HG02870 (cell line): ENCODE results near the gene CENPB.
A peak's percentile ranks its signal among the peaks of the same experiment; 100 is the strongest.

Experiments
- ATAC-seq: cut with Tn5 transposase; IDR thresholded peaks from one replicate; pipeline ENCODE4 v1.9.1; 2021; ENCODE audit warnings: mild to moderate bottlenecking, moderate library complexity; ENCODE audit not compliant: unreplicated experiment

Gene CENPB

DNA sequence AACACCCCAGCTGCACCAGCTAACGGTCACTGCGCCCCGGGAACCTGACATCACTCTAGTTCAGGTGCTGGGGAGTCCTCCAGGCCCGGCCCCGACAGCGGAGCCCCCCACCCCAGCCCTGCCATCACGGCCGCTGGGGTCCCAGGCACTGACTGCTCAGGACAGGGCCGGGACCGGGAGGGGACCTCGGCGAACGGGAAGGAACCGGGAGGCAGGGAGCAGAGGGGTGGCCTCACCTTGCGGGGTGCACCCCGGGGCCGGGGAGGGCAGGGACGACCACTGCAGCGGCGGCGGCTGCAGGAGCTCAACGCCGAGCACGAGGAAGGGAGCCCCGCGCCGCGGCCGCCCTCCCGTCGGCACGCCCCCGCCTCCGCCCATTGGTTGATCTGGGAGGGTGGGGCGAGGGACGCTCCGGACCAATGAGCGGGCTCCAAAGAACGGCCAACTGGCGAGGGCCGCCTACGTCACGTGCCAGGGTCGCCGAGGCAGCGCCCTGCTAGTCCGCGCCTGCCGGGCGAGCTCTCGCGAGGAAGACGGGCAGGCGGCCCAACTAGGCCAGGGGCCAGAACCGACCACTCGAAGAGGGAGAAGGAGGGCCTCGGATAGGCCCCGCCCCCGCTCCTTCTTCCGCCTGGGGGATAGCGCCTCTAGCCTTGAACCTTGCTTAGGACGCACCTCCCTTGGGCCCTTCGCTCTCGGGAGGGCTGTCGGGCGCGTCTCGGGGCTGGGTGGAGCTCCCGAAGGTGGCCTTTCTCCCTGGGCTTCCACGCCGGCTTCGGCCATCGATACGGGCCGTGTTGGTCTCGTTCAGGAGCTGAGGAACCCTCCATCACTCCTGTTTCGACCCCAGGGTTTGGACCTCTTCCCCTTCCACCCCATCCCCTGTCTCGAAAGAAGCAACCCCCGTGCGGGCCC lies 18.9 kb downstream of the CENPB start, which contains the start of gene ADISSP:
Gene ADISSP (minus strand): TSS at position 327 of the 915 bp plus-strand sequence. CDS start 7,653 bp downstream, outside the sequence.
- peak; percentile 85 for ATAC-seq

- no peak for ATAC-seq
Observed at GRCh38 chr20:3767110-3767426, 19.5 kb downstream of the CENPB start.

- ATAC-seq: no peak
Observed at GRCh38 chr20:3766422-3767109, 20.0 kb downstream of the CENPB start.

DNA sequence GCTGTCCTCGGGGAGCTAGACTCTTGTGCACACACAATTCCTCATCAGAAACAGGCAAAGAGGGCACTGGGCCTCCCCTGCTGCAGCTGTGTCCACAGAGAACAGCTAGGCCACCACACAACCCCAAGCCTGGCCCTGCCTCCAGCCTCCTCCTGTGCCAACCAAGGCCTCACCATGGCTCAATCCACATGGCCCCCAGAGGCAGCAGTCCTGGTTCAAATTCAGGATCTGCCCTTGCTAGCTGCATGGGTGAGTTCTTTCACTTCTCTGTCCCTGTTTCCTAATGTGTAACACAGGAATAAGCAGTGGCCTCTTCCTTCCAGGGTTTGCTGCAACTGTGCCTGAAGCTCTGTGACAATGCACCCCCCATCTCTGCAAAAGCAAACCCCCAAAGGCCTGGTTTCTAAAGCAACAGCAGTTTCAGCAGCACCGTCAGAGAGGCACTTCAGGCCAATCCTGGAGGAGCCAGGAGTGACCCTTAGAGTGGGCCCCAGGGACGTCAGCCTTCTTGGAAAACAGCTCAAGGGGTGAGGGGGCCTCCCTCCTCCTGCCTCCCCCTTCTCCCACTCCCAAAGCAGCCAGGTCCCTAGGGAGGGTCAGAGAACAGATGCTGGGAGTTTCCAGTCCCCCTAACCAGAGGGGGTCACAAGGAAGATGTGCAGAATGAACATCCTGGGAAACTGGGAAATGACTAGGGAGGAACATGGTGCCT lies 21.2 kb downstream of the CENPB start:
- no peak for ATAC-seq

GRCh38 chr20:3764659-3765058 lies 21.9 kb downstream of the CENPB start:
- no peak for ATAC-seq

- no peak for ATAC-seq
Observed at GRCh38 chr20:3763671-3764601, 22.6 kb downstream of the CENPB start.

- ATAC-seq: no peak
Observed at GRCh38 chr20:3760655-3761348, 25.7 kb downstream of the CENPB start.

GRCh38 chr20:3759884-3760283 lies 26.7 kb downstream of the CENPB start:
- ATAC-seq: no peak

DNA sequence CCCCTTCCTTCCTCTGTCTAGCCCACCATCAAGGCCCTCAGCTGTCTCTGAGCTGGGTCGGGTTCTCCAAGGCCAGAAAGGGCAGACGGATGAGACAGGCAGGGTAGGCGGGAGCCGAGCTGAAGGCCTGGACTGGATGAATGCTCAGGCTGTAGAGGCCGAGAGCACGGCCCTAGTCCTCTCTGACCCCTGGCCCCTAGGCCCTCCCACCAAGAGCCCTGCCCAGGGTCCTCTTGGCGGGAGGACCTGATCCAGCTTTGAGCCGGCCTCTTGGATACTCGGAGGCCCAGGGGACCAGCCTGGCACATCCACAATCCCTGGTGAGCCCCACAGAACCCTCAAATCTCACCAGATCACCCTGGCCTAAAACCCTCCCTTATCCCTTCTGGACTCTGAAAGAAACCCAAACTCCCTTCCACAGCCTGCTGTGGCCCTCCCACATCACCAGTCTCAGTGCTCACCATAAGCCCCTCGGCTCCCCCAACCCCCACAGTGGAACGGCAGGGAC lies 27.2 kb downstream of the CENPB start:
- ATAC-seq: no peak

GRCh38 chr20:3758566-3758965 lies 28.0 kb downstream of the CENPB start:
- ATAC-seq: no peak

DNA sequence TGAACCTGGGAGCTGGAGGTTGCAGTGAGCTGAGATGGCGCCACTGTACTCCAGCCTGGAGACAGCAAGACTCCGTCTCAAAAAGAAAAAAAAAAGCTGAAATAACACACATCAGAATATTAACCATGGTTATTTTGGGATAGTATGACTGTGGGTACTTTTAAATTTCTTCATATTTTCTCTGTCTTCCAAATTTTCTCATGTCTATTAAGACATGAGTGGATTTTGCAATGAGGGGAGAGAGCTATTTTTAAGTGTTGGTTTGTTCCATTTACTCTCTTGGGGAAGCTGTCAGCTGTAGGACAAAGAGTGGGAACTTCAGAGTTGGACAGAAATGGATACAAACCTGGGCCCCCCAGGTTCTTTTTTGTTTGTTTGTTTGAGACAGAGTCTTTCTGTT lies 29.3 kb downstream of the CENPB start:
- ATAC-seq: no peak

DNA sequence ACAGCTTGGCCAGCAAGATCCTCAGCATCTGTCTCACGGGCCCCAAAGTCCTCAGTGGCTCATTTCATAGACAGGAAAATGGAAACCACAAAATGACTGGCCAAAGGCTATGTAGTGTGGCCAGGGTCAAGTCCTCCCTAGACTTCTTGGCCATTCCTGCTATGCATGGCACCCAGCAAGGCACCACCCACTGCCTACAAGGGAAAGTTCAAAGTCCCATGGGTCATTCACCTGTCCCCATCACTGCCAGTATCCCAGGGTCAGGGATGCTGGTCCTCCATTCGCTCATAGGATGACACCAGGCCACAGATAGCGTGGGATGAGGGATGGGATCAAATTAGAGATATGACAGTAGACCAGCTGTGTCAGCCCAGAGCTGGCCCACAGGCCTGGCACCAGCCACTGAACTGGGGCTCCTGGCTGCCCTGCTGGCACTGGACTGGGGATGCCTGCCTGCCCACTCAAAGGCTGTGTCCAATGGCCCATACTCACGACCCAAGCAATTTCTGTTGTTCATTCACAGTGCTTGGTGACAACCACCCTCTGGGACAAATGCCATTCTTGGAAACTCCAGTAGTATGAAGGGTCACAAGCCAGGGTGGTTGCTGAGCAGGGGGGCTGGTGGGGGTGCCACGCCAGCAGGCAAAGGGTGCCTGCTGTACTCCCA lies 30.6 kb downstream of the CENPB start:
- no peak for ATAC-seq

GRCh38 chr20:3755269-3755668 lies 31.3 kb downstream of the CENPB start:
- ATAC-seq: no peak

DNA sequence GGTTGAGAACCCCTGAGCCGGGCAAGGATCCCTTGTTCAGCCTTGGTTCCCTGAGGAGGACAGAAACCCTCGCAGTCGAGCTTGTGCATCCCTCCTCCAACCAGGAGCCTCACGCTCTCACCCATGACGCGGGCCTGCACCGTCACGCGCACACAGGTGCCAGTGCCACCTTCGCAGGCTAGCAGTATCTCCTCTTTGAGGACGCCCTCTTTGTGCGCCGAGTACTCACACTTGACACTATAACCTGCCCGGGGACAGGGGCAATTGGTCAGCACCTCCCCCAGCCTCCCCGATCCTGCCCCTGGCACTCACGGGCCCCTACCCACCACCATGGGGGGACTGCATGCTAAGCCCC lies 32.3 kb downstream of the CENPB start:
- no peak for ATAC-seq

GRCh38 chr20:3753501-3754275 lies 32.9 kb downstream of the CENPB start:
- no peak for ATAC-seq

DNA sequence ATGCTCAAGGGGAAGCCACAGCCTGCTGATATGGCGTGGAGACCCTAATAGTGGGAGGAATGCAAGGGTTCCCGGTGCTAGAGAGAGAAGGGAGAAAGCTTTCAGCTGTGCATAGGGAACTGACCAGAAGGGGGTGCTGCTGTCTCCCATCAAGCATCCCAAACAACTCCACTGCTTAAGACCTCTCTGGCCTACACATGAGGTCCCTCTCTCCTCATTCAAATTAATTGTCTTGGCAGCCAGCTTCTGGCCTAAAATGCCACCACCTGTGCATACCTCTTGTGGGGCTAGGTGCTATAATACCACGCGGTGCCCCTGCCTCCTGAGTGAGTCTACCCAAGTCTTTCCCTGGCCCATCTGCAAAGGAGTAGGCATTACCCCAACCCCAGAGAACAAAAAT lies 33.4 kb downstream of the CENPB start:
- ATAC-seq: no peak

DNA sequence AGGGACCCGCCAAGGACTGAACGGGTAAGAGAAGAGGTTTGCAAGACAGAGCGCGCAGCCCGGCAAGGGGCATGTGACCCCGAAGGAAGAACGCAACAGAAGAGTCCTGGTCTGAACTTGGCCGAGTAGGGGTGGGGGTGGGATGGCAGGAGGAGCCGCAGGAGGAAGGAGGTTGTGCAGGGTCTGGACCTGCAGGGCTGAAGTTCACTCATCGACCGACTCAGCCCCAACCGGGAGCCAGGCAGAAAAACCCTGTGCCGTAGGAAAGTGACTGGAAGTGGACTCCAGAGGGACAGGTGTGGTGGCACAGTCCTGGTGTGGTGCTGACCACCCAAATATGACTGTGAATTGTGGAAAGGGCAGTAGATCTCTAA lies 34.2 kb downstream of the CENPB start:
- no peak for ATAC-seq

DNA sequence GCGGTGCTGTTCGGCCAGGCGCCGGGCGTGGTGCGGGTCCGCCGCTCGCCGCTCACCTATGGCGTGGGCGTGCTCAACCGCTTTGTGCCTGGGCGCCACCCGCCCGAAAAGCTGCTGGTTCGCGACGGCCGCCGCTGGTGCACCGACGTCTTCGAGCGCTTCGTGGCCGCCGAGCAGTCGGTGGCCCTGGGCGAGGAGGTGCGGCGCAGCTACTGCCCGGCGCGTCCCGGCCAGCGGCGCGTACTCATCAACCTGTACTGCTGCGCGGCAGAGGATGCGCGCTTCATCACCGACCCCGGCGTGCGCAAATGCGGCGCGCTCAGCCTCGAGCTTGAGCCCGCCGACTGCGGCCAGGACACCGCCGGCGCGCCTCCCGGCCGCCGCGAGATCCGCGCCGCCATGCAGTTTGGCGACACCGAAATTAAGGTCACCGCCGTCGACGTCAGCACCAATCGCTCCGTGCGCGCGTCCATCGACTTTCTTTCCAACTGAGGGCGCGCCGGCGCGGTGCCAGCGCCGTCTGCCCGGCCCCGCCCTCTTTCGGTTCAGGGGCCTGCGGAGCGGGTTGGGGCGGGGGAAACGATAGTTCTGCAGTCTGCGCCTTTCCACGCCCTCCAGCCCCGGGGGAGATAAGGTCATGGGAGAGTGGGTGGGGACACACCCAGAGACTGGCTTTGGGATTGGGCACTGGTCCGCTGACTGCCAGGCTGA lies 34.7 kb downstream of the CENPB start:
- ATAC-seq: no peak
